ENCODE results near the gene RPTOR.

The RPTOR gene

DNA sequence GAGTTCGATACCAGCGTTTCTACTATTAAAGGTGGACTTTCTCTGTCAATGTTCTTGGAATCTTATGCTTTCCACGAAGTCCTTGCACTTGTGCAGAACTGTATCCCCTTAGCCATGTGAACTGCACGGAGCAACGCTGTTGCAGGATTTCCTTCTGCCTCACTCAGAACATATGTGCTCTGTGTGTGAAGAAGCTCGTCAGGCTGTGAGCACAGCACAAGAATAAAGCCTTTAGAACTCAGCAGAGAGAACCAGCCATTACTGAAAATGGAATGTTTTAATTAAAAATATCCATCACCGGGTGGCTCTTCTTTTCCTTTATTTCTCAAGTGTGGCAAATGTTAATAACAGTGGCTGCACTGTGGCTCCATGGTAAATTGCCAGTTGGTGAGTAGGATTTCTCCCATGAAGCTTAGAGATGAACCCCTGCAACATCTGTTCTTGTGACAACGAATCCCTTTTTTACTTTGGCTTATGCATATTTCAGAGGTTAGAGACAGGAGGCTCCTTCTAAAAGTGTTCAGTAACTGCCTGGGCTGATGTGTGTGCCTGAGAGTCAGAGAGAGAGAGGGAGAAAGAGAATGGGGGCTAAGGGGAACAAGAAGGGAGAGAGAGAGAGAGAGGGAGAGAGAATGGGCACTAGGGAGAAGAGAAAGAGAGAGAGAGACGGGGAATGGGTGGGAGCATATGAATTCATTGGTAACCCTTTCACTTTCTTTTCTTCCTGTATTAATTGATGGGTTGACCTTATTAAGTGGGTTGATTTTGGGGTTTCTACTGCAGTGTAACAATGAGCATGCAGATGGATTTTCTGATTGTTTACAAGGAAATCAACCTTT is 50.0 kb downstream of the RPTOR start:
- no peak for DNase-seq

DNA sequence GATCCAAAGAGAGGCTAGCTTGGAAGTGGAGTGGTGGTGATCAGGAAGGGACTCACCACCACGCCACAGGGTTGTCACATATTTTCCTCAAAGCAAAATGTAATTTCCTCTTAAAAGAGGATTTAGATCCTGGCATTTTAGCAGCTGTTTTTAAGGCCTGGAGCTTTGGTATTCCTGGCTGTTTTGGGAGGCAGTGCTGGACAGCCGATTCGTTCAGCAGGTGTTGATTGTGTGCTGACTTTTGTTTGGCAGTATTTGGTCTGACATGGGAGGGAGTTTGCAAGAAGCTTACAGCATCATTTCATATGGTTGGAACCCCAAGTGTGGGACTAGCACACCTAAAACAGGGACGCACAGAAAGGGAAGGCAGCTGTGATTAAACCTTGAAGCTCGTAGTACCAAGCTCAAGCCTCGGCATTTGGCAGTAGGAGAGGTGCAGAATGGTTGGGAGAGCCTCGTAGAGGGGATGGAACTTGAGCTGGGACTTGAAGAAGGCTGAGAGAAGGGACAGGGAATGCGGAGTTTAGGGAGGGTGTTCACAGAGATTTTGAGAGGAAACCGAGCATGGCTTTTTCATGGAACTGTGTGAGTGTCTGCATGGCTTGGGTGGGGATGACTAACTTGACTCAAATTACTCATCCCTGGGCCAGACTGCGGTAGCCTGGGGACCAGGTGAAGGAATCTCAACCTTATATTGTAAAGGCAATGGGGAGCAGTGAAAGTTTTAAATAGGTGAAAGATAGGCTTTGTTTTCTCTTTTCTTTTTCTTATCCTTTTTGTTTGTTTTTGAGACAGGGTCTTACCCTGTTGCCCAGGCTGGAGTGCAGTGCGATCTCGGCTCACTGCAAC is 52.3 kb downstream of the RPTOR start:
- DNase-seq = no peak

DNA sequence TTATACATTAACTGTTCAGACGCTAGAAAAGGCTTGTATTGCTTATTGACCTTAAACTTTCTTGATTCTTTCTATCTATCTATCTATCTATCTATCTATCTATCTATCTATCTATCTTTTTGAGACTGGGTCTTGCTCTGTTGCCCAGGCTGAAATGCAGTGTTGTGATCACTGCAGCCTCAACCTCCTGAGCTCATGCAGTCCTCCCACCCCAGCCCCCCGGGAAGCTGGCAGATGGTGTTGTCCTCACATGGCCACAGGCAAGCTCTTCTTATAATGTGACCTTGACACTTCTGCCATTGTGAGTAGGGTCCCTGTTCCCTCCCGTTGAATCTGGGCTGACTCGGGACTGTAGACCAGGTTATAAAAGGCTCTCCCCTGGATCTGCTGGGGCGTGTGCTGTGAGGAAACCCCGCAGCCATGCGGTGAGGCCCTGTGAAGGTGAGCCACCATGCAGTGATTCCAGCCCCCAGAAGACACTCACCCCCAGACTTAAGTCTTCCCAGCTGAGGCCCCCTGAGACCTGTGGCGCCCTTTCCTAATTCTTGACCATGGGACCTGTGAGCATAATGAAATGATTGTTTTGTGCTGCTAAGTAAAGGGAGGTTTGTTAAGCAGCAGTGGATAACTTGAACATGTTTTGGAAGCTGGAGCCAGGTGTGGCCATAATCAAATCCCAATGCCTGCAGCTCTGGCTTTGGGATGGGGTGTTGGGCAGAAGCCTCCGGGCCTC is 54.3 kb downstream of the RPTOR start:
- DNase-seq = no peak

DNA sequence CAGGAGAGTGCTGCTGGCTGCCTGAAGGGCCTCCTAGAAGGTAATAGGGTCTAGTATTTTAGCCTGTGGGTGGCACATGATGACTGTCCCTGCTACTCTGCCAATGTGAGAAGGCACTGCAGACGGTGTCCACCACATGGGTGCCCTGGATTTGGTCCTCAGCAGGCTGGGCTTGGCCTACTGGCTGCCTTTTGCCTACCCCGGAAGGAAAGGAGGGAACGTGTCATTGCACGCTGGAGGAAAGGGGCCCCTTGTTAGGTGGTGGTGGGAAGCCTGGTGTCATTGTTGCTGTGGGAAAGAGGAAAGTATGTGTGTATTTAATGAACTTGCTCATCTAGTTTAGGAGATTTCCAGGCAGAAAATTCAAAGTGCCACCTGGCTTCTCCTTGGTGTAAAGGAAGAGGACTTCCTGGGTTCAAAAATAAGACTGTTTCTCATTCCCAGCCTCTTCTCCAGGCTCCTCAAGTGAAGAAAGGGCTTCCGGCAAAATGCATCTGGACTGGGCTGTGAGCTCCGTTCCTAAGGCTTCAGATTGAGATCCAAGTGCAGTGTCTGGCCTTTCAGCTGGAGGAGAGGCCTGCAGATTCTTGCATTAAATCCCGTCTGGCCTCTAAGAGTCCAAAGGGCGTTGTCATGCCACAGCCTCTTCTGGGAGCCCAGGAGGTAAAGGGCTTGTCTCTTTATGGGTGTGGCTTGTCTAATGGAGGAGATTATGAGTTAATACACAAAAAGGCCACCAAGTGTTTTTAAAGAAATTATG is 55.1 kb downstream of the RPTOR start:
- no peak for DNase-seq

DNA sequence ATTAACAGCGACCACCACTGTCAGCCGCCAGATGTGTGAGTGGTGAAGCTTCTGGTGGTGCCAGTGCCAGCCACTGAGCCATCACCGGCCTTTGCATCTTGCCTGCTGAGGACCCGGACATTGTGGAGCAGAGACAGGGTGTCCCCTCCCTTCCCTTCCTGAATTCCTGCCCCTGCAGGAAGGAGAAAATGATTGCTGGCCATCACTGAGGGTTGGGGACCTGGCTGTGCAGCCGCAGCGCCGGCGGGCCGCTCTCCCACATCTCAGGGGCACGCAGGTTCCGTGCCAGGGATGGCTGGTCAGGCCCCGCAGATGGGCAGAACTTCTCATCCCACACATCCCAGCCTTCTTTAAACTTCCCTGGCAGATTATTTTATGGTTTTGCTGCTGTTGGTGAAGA is 56.5 kb downstream of the RPTOR start:
- DNase-seq = no peak

DNA sequence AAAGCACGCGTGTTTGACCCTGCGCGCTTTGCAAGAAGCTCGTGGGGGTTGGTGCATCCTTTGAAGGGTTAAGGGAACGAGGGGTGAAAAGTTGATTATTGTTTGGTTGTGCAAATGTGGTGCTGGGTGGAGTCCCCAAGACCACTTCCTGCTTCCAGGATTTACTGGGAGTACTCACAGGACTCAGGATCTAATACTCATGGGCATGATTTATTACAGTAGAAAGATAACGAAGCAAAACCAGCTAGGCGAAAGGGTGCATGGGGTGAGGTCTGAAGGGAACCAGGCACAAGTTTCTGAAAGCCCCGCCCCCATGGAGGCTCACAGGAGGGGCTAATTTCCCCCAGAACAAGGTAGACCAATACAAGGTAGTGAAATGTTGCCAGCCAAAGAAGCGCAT is 58.8 kb downstream of the RPTOR start:
- DNase-seq = no peak

DNA sequence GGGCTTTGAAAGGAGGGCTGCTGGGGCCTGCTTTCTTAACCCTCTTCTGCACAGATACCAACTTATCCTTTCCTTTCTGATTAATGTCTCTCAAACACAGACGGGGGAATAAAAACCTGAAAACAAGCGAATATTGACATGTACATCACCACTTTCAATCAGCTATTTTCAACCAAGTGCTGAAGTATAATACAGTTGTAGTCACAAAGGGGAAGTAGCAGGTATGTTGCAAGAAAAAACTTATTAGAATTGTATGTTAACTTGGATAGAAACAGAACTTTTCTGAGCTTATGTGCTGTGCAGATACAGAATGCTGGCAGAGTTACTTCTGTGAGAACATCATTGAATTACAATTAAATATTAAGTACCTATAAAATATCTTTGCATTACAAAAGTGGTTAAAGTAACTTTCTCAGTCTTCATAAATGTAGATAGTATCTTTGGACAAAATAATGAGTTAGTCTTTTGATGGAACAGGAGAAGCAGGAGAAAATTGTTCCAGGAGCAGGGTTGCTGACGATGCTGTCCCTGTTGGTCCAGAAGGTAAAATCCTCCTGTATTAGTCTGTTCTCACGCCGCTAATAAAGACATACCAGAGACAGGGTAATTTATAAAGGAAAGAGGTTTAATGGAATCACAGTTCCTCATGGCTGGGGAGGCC is 59.5 kb downstream of the RPTOR start:
- no peak for DNase-seq

DNA sequence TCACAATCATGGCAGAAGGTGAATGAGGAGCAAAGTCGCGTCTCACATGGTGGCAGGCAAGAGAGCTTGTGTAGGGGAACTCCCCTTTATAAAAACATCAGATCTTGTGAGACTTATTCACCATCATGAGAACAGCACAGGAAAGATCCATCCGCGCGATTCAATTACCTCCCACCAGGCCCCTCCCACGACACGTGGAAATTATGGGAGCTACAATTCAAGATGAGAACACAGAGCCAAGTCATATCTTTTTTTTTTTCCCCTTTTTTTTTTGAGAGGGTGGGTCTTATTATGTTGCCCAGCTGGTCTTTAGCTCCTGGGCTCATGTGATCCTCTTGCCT is 60.0 kb downstream of the RPTOR start:
- no peak for DNase-seq

DNA sequence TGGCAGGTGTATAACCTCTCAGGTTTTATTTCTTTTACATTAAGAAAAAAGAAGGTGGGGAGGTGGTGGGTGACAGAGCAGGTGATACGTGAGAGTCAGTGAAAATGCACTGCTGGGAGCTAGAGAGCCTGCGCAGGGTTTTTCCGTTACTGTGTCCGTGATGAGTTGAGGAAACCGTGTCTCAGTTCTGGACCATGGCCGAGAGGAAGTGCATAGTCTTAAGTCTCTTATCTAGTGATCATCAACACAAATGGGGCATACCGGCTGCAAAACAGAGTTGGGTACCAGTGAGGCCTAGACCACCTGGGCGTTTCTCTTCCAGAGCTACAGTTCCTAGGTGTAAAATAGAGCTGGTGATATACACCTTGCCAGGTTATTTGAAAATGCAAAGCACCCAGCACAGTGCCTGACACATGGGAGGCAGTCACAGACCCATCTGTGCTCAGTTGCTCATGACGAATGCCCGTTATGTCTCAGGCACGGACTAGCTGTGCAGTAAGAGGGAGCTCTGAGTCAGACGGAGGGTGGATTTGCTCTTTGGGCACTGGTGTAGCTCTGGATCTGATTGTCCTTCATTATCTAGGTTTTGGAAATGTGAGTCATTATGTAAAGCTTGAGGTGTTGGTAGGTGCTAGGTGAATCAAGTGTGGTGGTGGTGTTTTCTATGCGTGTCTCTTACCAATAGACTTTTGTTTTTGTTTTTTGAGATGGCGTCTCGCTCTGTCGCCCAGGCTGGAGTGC is 60.9 kb downstream of the RPTOR start:
- DNase-seq = peak; percentile 14

DNA sequence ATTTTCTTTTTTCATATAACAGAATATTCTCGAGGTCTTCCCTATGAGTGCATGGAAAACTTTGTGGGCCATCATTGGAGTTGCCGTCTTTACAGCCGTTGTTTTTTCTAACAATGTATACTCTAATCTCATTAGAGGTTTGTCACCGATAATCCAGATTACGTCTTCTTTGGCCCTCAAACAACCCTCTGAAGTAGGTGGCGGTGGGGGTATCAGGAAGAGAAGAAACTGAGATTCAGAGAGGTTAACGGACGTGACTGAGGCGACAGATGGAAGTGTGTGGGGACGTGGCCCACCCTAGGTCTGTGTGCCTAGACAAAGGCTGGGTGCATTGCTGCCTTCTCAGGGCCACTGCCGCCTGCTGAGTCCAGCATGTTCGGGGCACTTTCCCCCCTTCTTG is 63.7 kb downstream of the RPTOR start:
- no peak for DNase-seq

DNA sequence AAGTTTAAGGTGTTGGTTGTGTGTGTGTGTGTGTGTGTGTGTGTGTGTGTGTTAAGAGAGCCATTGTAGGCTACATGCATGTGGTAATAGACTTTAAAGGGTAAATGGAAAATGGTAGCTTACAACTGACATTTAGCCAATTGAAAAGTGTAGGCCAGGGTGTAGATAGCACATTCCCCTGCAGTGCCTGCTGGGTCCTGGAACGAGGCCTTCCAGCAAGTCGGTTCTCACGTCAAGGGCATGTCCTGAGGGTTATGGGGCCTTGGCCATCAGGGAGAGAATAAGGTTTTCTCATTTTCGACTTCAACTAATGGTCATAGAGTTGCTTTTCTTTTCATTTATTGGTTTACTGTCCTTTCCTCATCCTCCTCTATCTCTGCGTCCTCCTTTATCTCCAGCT is 65.1 kb downstream of the RPTOR start:
- no peak for DNase-seq

DNA sequence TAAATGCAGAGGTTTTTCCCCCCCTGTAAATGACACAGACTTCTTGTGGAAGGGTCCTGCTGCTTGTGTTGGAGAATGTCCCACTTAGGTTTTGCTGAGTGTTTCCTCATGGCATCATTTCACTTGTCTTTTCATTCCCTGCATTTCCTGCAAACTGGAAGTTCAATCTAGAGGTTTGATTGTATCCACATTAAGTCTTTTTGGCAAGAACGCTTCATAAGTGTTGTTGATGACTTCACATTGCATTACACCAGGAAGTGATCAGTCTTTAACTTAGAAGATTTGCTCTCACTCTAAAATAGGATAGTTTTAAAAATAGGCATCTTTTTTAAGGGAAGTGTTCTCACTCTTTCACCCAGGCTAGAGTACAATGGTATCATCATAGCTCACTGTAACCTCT is 67.2 kb downstream of the RPTOR start:
- DNase-seq = no peak

DNA sequence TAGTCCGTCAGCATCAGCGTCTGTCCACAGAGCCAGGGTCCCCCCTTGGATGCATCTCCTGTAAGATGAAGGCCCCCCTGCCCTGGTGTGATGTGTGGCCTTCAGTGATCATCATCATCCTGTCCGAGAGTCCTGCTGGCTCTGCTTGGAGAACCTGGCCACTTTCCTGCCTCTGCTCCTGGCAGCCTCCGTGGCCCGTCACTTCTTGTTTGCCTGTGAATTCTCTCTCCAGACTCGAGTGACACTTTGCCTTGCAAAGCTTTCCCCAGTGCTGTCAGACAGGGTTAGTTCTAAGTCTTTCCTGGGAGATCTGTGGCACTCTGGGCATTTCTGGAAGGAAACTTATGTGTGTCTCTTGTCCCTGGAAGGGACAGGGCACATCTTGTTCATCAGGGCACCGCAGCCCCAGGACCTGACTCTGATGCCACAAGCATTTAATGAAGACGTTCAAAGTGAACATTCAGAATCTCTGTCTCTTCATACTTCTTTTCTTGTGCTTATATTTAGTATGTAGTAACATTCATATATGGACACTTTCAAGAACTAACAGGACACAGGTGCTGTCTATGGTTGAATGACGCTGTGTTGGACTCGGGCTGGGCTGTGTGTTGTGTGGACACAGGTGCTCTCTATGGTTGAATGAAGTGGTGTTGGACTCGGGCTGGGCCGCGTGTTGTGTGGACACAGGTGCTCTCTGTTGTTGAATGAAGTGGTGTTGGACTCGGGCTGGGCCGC is 68.5 kb downstream of the RPTOR start:
- DNase-seq = no peak

DNA sequence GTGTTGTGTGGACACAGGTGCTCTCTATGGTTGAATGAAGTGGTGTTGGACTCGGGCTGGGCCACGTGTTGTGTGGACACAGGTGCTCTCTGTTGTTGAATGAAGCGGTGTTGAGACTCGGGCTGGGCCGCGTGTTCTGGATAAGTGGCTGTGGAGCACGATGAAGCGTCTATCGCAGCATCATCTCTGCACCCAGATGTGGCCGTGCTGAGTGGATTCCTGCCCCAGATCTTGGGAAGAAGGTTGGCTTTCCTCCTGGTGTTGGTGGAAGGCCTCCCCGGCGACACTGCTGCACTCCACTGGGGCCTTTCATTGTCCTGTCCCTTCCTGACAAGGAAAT is 69.1 kb downstream of the RPTOR start:
- DNase-seq = no peak

DNA sequence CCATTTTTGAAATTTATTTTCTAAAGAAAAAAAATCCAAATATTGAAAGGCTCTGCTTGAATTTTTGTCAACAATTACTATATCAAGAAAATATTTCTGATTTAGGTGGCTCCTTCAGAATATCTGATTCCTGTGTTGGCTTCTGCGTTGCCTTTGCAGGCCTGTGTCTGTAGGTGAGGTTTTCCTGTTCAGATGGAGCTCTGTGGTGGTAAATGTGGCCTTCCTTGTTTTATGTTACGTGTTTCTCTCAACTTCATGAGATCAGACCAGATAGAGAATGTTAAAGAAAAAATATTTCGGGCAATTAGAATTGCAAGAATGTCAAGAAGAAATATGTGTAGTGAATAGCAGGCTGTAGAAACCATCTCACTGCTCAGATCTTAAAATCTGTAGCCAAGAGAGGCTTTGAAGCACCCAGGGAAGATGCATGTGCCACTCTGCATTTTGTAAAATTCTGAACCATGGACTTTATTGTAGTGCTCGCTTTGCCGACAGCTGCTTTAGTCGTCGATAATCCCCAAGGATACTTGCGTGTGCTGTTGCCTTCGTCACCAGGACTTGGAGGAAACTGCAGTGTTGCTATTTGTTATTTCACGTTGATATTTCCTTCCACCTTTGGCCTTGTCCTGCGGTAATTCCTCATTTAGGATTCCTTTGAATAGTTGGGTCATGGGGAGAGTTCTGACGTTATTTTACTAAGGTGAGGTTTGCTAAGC is 69.9 kb downstream of the RPTOR start:
- no peak for DNase-seq

DNA sequence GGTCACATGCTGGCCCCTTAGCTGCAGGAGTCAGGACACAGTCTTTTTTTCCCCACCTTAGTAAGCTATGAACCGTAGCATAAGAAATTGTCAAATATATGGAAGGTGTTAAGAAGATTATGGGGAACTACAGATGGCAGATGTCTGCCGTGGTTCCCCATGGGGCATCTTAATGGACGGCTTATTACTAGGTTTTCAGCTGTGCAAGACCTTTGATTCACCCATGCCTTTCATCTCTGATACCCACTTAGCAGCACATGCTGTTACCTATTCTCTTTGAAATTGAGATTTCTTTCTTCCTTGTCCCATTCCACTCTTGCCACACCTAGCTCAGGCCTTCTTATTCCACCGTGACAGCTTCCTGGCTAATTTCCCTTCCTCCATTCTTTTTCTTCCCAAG is 70.7 kb downstream of the RPTOR start:
- no peak for DNase-seq

DNA sequence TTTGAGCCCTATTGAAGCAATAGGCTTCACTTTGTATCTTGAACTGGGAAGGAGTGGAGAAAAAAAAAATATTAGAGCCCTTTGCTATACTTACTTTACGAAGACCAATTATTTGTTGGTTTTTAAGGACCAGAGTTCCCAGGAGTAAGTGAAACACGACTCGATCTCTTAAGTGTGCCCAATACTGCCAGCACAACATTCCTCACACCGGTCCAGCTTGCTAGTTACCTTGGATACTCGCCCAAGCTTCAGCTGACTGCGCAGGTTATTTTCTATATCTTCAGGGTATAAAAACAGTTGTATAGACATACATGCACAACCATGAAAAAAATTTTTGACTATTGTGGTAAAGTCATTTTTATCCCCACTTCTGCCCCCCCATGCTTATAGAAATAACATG is 72.1 kb downstream of the RPTOR start:
- no peak for DNase-seq

DNA sequence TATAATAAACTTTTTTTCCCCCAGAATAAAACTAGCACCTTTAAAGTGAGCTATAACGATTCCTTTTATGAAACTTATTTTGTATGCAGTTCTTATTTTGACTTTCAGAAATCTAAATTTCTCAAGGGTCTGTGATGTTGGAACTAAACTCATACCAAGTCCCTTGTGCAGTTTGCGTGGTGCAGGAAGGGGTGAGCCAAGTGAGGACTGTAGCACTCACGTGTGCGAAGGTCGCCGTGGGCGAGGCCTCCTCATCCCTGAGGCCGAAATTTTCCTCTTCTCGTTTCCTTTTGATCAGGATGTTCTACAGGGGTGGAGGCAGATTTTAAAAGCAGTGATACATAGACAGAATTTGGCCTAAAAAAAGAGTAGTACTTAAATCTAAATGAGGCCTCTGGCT is 73.7 kb downstream of the RPTOR start:
- DNase-seq = no peak

DNA sequence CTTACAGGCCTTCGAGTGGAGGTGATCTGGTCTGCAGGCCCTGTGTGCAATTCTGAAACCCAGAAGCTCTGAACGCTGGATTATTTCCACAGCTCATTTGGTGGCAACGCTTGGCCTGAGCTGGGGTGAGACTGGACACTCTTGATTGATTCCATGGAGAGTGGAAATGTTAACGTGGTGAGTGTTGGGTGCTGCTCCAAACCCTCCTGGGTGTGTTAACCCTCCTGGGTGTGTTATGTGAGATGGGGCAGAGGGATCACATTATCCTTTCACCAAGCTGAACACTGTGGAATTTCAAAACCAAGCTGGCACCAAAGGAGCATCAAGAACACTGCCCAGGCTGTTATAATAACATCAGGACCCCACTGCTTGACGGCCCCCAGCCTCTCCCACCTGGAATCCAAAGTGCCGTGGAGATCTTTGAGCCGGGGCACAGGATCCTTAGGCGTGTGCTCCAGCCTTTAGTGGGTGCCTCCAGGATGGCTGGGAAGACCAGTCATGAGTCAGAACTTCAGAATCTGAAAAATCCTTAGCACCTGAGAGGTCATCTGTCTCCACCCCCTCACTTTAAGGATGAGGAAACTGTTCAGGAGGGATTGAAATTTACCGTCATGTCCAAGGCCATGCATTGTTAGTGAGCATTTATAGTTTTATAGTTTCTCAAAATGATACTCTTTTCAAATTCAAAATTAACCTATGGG is 75.0 kb downstream of the RPTOR start:
- DNase-seq = no peak

Measured in CD4-positive, alpha-beta T cell treated with Interleukin-21 for 1 hour (primary cell).